Measurements from ENCODE around the gene TBC1D1.

- no peak for TF ChIP-seq CTCF (IDR thresholded peaks at IDR 0.05)
- TF ChIP-seq POLR2AphosphoS5 (IDR thresholded peaks at IDR 0.05) = no peak
These were observed 23.8 kb upstream of the TBC1D1 start for GRCh38 chr4:37867102-37867501.

All from transverse colon (tissue), 4 donors.